Heart right ventricle (tissue), 12 donors: Measurements from ENCODE around the gene PIK3C2G. TPM values are rescaled to one million over a fixed set of nuclear protein-coding genes. Genes with fewer than 3 reads are reported as not detected.

Source experiments
- polyA plus RNA-seq, 2 donors: library from polyadenylated mRNA; stranded (reverse); fragments of 200-250 nt; gene quantifications; one replicate each; pipeline ENCODE4 v1.2.3, GENCODE V29; 2013
- total RNA-seq, 10 donors: library from RNA; stranded (reverse); fragmentation: NEBNext Ultra II Directional in 3 of 10; extraction: Animal tissue kit (Norgen Biotek cat#: 25700) in 3 of 10; gene quantifications; one replicate each; pipeline versions ENCODE4 v1.2.1 to v1.2.4, GENCODE V29; 2021 to 2023
- donor health status: ischemic (EF 13 %, LVEDD 7.1; RV severe dilation, severe dysfunction).
- donor health status: healthy with polysubstance abuse.
- donor health status: DM: no; HTN: yes; CAD: no.
- donor health status: DM: no; HTN: no; CAD: no.
- donor health status: ischemic (EF 25% LVEDD 6.9; RV normal size, moderate dysfunction).
- donor health status: ischemic (EF 25% LVEDD 5.7; RV mildly dilated, moderate dysfunction).
- donor health status: healthy.
- donor health status: nonischemic (EF 11% LVEDD 7.7; RV severe dilation, severe dysfunction).
- donor health status: DM: yes; HTN: yes; CAD: no.
- donor health status: PGD.
- donor health status: ischemic (EF 29% LVEDD 5.4; RV normal size, mild dysfunction).
- donor health status: nonischemic (EF 23%, LVEDD 6.1; RV moderate dilation, normal function).

The PIK3C2G gene
- total and polyA plus RNA-seq, 12 donors = not detected

Other genes with a start within 250 kb of the PIK3C2G start
- gene RERGL, start 171.3 kb upstream of the PIK3C2G start, total RNA-seq = 1 to 10 TPM in 7 of 10 donors, under 1 TPM in 3; 0.46 to 3.3 (median 1.5) TPM
- 1 to 10 TPM; 3.4 to 8.7 TPM for gene RERGL, start 171.3 kb upstream of the PIK3C2G start, polyA plus RNA-seq